ENCODE measurements around the gene THOC1. TPM values are rescaled to one million over a fixed set of nuclear protein-coding genes. Genes with fewer than 3 reads are reported as not detected.

The THOC1 gene
- polyA plus RNA-seq, 3 donors = 7.8 to 18.3 (median 8.9) TPM

- Histone ChIP-seq H3K4me3 (replicated peaks in 1 of 3; ENCODE audit: low read depth in 2 of 3, low read length in 3 of 3) (no peak overlapping the region), H3K79me2 (ENCODE audit: insufficient read depth, low read length) (no peaks in the 10 kb centered on the region), H3K27me3 (ENCODE audit: control insufficient read depth in 2 of 2, insufficient read depth in 2 of 2, low read length in 2 of 2) (no peaks in the 10 kb centered on the region), H2AFZ (ENCODE audit: insufficient read depth, low read depth, low read length, poor library complexity, severe bottlenecking) (no peak overlapping the region), H3K36me3 (replicated peaks in 1 of 2; ENCODE audit: control insufficient read depth in 1 of 2, insufficient read depth in 2 of 2, low read length in 2 of 2) (peaks cover 84 to 89% of the 10 kb centered on the region in 2 donors), H3K9ac (ENCODE audit: insufficient read depth, low read length, poor library complexity, severe bottlenecking) (no peak overlapping the region), H3K4me2 (replicated peaks; ENCODE audit: extremely low read depth, low read length, poor library complexity, severe bottlenecking) (no peak overlapping the region), H3K27ac (ENCODE audit: low read depth in 1 of 2, low read length in 2 of 2) (no peak overlapping the region), H4K20me1 (ENCODE audit: insufficient read depth, low read length) (no peaks in the 10 kb centered on the region), H3K9me3 (replicated peaks in 1 of 2; ENCODE audit: control insufficient read depth in 1 of 2, insufficient read depth in 1 of 2, low read length in 2 of 2) (no peaks in the 10 kb centered on the region), H3K4me1 (ENCODE audit: control insufficient read depth in 1 of 2, insufficient read depth in 2 of 2, low read length in 2 of 2) (no peaks in the 10 kb centered on the region)
- WGBS (ENCODE audit: insufficient coverage) = no CpG with 5 or more reads among the region's 2 CpGs
- no peak overlapping the region for H3K27ac Mint-ChIP-seq
- H3K4me3 Mint-ChIP-seq = no peak overlapping the region
- peaks cover 70 to 77% of the 10 kb centered on the region in 2 donors for H3K36me3 Mint-ChIP-seq
- intact Hi-C loops (cut with micrococcal nuclease) = no loop called here
- no peak for TF ChIP-seq CTCF (IDR thresholded peaks at IDR 0.05)
- no peak for DNase-seq
- H3K27me3 Mint-ChIP-seq (ENCODE audit: low read depth in 3 of 3) = no peaks in the 10 kb centered on the region
- H3K4me1 Mint-ChIP-seq = no peaks in the 10 kb centered on the region
- no peaks in the 10 kb centered on the region for H3K9me3 Mint-ChIP-seq
Observed at GRCh38 chr18:199768-200167, 68.1 kb downstream of the THOC1 start.

- no peak overlapping the region for H3K4me3 ChIP-seq (replicated peaks in 1 of 3; ENCODE audit: low read depth in 2 of 3, low read length in 3 of 3)
- no peaks in the 10 kb centered on the region for H3K9me3 Mint-ChIP-seq
- no peak overlapping the region for H3K9ac ChIP-seq (ENCODE audit: insufficient read depth, low read length, poor library complexity, severe bottlenecking)
- no peak overlapping the region for H3K27ac Mint-ChIP-seq
- no peak for DNase-seq
- H3K27me3 ChIP-seq (ENCODE audit: control insufficient read depth in 2 of 2, insufficient read depth in 2 of 2, low read length in 2 of 2) = no peaks in the 10 kb centered on the region
- peaks cover 78 to 84% of the 10 kb centered on the region in 2 donors for H3K36me3 ChIP-seq (replicated peaks in 1 of 2; ENCODE audit: control insufficient read depth in 1 of 2, insufficient read depth in 2 of 2, low read length in 2 of 2)
- no peaks in the 10 kb centered on the region for H3K79me2 ChIP-seq (ENCODE audit: insufficient read depth, low read length)
- 100% methylated on average over 3 of the region's 3 CpGs for WGBS (ENCODE audit: insufficient coverage)
- no peak for TF ChIP-seq CTCF (IDR thresholded peaks at IDR 0.05)
- H3K27me3 Mint-ChIP-seq (ENCODE audit: low read depth in 3 of 3) = no peaks in the 10 kb centered on the region
- H3K27ac ChIP-seq (ENCODE audit: low read depth in 1 of 2, low read length in 2 of 2) = no peak overlapping the region
- no peaks in the 10 kb centered on the region for H3K4me1 Mint-ChIP-seq
- no peaks in the 10 kb centered on the region for H4K20me1 ChIP-seq (ENCODE audit: insufficient read depth, low read length)
- no peak overlapping the region for H3K4me3 Mint-ChIP-seq
- no peak overlapping the region for H2AFZ ChIP-seq (ENCODE audit: insufficient read depth, low read depth, low read length, poor library complexity, severe bottlenecking)
- intact Hi-C loops (cut with micrococcal nuclease) = no loop called here
- no peaks in the 10 kb centered on the region for H3K4me1 ChIP-seq (ENCODE audit: control insufficient read depth in 1 of 2, insufficient read depth in 2 of 2, low read length in 2 of 2)
- H3K9me3 ChIP-seq (replicated peaks in 1 of 2; ENCODE audit: control insufficient read depth in 1 of 2, insufficient read depth in 1 of 2, low read length in 2 of 2) = no peaks in the 10 kb centered on the region
- no peak overlapping the region for H3K4me2 ChIP-seq (replicated peaks; ENCODE audit: extremely low read depth, low read length, poor library complexity, severe bottlenecking)
- peaks cover 66 to 78% of the 10 kb centered on the region in 2 donors for H3K36me3 Mint-ChIP-seq
Observed at GRCh38 chr18:199214-199613, 68.6 kb downstream of the THOC1 start.
